NCI-H128 (cell line): ENCODE measurements around the gene BBS5.
"Not testable (repeated sequence)": the region's sequence is repeated elsewhere in the genome, so short reads cannot be mapped to it uniquely, and the experiment has no call there.

Experiments used
- DNase-seq: peaks from one replicate; lab custom pipeline; 2025; ENCODE audit not compliant: unreplicated experiment; lab: John Stamatoyannopoulos, UW

BBS5 gene

DNA sequence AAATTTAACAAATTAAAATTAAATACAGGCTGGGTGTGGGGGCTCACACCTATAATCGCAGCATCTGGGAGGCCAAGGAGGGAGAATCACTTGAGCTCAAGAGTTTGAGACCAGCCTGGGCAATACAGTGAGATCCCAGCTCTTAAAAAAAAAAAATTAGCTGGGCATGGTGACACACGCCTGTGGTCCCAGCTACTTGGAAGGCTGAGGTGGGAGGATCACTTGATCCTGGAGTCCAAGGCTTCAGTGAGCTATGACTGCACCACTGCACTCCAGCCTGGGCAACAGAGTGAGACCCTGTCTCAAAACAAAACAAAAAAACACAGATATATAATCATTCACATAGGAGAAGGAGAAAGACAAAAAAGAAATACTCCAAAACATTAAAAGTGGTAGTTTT is 60.2 kb downstream of the BBS5 start:
- DNase-seq, result not testable (repeated sequence)

DNA sequence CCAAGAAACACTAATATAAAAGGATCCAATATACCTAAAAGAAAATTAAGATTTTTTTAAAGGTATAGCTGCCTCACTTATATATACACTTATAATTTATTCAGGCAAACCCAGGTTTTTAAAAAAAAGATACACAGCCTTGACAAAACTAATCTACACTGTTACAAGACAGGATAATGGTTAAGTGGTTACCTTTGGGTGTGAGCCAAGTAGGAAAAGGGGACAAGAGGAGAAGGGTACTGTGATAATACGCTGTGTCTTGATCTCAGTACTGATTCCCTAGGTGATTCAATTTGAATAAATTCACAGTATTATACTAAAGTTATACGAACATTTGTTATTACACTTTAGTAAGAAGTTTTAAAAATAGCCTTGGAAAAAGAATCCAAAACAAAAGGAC is 60.9 kb downstream of the BBS5 start:
- DNase-seq, result no peak

DNA sequence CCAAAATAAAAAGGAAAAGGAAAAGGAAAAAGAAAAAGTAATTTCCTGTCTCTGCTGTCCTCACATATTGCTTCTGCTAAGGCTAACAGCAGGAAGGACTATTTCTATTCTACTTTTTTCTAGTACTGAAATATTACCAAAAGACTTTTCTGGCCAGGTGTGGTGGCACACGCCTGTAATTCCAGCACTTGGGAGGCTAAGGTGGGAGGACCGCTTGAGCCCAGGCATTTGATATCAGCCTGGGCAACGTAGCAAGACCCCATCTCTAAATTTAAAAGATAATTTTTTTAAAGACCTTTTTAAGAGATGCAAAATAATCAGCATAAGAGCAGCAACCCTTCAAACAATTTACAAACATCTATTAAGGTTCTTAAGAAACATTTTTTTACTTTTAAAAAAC is 63.1 kb downstream of the BBS5 start:
- DNase-seq, result no peak

DNA sequence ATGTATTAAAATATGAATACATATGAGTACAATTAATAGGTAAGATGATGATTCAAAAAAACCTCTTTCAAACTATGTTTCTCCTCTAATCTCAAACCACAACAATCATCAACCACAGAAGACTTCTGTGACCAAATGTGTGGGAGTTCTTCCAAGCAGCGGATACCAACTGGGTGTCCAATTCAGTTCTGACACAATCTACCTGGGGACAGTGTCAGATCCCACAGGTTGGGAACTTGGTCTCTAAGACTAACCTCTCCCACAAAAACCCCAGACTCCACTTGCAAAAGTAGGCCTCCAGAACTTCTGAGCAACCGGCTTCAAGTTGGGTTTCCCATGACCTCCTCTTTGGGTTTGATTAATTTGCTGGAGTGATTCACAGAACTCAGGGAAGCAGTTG is 67.5 kb downstream of the BBS5 start:
- DNase-seq, result no peak
